ENCODE data around the gene NPS. TPM values are rescaled to one million over a fixed set of nuclear protein-coding genes. Genes with fewer than 3 reads are reported as not detected.

NPS gene, protein sequence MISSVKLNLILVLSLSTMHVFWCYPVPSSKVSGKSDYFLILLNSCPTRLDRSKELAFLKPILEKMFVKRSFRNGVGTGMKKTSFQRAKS
- not detected in 2 replicates for total RNA-seq

DNA sequence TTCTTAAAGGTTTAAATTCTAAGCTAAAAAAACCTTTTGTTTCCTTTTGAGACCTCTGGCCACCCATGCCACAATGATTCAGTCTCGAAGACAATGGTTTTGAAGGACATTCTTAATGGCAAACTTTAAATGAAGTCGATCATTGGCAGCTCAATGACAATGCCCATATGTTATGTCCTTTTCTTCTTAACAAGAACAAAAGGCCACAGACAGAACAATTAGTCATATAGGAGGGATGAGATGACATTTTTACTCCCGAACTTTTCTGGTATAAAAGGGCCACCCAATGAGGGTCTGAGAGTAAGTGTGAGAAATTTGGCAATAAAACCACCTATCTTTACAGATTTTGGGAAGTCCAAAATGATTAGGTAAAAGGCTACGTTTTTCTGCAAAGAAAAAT is at the start of gene NPS:
Gene NPS, plus strand, starts transcription at position 301 of the 400 bp plus-strand sequence. Its CDS starts 60 bp downstream, at position 361.
- intact Hi-C loops (cut with micrococcal nuclease), result no loop called here

DNA sequence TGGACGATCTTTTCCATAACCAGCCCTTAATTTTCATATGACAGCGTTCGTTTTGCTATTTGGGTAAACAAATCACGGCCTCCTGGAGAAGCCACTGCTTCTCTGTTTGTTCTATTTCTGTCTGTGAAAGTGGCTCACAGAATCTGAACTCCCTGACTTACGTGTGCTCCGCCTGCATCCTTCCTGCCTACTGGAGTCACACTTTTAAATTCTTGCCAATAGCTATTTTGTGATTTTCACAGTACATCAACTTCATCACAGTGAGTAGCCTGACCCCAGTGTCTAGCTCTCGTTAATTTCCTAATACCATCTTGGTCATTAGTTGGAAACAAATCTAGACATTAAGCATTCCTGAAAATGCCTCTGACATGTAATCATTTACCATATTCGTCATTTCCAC is 49.0 kb upstream of the NPS start:
- intact Hi-C loops (cut with micrococcal nuclease), result no loop called here

DNA sequence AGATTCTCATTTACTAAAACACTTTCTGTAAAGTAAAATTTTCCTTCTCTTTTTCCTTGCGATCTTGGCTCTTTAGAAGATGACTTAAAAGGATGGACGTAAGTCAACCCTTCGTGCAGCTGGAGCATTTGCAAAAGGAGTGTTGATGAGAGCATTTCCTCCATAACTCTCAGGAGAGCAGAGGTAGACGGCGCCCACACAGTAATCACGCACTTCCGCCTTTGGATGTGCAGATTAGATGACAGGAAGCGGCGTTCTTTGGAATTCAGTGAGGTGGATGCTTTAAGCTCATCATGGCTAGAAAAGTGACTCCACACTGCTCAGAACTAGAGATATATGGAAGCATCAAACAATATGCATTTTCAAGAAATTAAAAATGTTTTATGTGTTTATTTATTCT is 43.0 kb upstream of the NPS start:
- intact Hi-C loops (cut with micrococcal nuclease), result no loop called here

DNA sequence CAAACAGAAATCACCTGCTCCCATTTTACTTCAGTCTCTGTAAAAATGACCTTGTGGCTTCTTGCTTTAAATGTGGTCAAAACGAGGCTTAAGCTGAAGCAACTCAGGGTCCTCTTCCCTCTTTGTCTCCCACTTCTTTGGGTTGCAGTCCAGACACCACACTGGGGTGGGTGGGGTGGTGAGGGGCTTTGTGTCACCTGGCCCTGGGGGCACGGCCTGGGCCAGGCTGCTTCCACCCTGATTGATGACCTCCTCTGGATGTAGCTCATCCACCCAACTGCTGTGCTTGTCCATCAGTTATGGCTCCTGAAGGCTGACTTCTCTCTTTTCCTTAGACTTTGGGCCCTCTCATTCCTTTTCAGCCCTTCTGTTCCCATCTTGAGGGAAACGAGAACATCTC is 26.8 kb upstream of the NPS start:
- intact Hi-C loops (cut with micrococcal nuclease), result no loop called here

DNA sequence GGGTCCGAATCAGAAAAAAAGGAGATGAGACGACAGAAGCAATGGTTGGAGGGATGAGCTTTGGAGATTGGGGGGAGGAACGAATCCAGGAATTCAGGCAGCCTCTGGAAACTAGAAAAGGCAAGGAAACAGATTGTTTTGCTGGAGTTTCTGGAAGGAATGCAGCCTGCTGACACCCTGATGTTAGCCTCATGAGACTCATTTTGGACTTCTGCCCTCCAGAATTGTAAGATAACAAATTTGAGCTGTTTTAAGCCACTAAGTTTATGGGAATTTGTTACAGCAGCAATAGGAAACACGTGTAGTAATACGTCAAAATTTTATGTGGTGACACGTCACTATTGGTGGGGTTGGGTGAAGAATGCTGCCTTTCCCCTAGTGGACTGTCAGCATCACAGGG is 25.6 kb upstream of the NPS start:
- intact Hi-C loops (cut with micrococcal nuclease), result no loop called here

DNA sequence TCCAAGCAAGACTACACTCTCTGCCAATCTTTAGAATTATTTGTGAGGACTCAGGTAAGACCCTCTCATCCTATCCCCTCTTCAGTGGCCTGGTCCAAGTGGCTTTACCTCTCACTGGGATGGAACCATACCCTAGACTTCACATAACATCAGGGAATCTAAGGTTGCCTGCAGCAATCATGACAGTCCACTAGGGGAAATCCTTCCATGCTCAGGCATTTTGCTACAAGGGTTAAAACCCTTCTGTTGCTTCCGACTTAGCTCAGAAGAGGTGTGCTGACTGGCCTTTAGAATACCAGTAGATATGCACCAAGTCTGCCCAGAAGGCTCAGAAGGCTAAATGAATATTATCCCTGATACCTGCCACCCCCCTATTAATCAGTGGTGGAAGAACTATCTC is 24.9 kb upstream of the NPS start:
- intact Hi-C loops (cut with micrococcal nuclease), result no loop called here

DNA sequence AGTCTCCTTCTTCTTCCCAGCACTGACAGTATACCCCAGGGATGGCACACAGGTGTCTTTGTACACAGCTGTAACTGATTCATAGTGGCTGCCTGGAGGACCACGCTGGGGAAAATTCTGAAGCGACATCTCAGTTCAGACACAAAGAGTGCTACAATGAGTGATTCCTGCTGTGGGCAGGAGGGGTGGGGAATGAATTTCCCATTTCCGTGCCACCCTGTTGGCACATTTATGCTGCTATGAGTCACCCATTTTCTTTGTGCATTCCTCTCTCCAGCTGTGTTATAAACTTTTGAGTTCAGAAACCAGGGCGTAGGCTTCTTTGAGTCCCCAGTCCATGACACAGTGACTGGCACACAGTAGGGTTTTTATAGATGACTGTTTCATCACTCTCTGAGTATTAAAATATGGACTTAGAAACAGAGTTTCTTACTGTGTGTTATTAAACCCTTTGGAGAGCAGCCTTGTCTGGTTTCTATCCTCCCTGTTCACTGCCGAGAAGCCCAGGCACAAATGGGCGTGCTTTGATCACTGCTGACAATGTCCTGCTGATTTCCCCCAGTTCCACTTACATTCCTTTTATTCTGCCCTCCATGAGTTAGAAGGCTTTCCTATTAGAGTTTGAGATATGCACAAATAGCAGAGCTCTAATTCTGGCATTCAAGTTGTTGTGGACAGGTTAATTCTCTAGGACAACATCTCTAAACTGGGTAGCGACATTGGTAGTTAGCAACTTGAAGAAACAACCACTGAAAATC is 24.0 kb upstream of the NPS start:
- intact Hi-C loops (cut with micrococcal nuclease), result no loop called here

DNA sequence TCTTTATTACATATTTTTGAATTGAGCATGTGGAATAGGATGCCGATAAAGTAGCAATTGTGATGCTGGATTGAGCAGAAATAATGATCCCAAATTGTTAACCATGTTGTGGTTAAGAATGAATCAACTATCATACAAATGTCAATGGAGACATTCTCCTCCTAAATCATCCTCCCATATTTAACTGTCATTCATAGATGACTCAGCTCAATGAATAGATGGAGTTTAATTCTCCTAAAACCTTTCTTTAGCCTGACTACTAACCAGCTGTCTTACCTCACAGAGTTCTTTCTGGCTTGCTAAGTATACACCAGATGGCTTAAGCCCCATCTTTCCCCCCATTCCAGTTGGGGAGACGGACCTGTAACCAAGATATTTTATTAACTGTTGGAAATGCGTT is 23.4 kb upstream of the NPS start:
- intact Hi-C loops (cut with micrococcal nuclease), result no loop called here

DNA sequence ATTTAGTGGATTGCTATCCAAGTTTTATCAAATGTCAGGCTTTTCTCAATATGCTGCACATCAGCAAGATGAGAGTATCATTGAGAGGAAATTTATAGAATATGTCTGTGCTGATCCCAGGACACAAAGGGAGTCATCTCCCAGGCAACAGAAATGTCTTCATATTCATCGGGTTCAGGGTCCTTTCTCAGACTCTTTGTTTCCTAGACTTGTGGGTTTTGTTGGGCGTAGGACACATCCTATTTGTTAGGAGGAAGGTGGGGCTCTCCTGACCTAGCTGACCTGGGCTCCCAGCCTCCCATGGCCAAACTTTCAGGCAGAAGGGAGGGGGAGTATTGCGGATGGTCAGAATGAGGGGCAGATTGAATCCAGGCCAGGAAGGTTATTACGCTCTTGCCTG is 22.9 kb upstream of the NPS start:
- intact Hi-C loops (cut with micrococcal nuclease), result no loop called here

DNA sequence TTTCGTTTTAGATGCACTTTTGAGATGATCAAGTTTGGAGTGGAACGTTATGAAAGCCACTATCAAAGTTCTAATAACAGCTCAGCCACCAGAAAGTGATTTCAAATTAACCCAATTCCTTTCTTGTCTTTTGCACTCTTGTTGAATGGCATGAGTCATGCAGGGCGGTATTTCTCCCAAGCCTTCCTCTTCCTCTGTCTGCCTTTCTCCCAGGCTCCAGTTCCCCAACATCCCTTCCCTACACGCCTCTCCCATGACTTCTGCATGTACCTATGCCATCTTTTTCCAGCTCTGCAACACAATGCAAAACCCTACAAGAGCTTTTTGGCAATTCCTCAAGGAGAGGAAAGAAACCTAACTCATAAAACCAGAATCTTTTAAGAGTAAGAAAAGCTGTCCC is 21.8 kb upstream of the NPS start:
- intact Hi-C loops (cut with micrococcal nuclease), result no loop called here

DNA sequence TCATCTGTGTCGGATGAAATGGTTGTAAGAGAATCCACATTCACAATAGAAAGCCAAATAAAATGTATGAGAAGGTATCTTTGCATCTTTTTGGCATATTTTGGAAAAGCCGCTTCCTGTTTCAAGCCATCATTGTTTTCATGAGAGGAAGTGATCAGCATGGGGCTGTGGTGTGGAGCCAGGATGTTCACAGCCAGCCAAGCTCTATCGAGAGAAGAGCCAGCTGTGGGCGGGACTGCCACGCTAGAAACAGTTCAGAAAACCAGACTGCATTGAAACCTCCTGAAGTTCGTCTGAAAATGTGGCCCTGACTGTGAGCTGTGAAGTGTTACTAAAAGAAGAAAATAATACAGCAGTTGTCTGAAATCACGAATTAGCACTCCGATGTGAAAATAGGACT is 21.2 kb upstream of the NPS start:
- intact Hi-C loops (cut with micrococcal nuclease), result no loop called here

DNA sequence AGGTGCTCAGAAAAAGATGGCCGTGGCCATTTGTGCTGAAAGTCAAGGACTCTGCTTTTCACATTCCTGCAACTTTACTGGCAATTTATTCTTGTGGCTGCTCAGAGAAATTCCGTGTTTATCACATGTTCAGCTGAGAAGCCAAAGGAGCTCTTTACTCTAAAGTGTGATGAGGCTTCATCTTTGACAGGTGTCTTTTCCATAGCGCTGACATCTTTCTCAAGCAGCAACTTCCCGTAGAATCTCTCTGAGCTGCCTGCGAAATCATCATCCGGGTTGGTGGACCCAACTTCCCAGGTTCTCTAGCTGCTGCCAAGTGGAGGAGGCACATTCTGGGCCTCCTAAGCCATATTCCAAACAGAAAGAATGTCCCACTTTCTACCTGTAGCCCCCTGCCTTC is 16.9 kb upstream of the NPS start:
- intact Hi-C loops (cut with micrococcal nuclease), result no loop called here

DNA sequence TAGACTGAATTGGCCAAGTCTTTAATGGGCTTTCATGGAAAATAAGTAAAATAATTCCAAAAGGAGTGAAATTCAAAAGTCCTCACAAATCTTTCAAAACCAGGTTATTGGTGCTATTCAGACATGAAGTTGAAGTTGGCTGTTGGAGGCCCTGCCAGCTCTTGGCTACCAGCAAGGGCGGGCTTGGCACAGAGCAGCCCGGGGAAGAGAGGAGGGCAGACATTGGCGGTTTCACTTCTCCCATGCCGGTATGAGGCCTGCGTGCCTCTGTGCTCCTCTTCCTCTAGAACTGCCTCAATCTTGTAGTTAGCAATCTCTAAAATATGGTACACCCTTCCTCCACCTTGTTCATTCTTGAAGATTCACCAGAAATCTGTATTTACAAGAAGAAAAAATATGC is 16.4 kb upstream of the NPS start:
- intact Hi-C loops (cut with micrococcal nuclease), result no loop called here

DNA sequence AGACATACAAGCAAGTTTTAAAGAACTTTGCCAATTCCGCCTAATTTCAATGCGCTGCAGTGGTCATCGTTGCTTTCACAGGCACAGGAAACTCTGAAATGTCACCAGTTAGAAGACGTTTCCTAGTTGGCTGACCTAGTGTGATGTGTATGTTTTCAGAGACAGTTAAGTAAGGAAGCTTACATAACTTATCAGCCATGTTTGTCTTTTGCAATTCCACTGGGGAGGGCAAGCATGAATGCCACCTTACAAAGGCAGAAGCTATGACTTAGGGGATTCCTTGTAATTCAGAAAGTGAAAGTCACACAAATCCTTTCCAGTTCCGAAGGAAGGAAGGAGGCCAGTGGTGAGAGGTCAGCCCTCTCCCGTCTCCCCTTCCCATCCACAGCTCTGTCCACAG is 15.0 kb upstream of the NPS start:
- intact Hi-C loops (cut with micrococcal nuclease), result no loop called here

DNA sequence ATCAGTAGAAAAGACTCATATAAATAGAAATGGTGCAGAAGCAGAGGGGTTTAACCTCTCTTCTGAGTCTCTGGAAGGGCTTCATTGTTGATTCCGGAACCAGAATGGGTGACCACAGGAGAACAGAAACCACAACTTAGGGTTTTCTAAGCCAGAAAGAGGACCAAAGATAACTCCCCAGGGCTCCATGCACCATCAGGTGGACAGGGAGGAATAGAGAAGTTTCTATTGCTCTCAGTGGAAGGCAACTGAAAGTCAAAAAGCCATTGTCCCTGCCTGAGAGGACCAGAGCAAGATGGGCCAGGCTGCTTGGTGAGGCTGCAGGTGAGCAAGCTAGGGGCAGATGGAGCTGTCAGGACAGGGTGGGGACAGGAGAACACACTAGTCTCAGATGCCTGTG is 14.6 kb upstream of the NPS start:
- intact Hi-C loops (cut with micrococcal nuclease), result no loop called here

DNA sequence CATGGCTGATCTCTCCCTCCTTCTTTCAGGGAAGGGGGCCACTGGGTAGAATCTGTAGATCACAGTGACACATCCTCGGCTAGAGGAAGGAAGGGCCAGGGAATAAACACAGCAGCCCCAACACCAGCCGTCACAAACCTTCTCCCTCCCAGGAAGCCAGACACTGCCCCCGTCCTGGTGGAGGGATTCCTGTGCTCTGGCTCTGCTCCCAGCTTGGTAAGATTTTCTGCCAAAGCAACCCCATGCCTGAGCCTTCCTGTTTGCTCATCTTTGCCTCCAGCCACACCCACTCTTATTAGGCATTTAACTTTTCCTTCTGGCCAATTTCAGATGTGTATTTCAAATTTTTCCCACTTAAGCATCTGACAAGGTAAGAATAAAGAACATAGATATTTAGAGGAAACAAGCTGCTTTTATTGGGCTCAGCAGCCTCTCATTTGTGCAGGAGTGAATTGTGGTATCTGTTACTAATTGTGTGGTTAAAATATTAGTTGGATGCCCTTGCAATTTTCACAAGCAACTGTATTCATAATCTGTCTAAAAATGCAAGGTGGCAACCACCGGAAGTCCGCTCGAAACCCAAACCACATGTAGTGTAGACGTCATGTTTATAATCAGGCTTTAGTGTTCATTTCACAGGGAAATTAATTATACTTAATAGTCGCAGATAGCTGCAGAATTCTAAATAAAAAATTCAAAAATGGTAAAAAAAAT is 13.2 kb upstream of the NPS start:
- intact Hi-C loops (cut with micrococcal nuclease), result no loop called here

DNA sequence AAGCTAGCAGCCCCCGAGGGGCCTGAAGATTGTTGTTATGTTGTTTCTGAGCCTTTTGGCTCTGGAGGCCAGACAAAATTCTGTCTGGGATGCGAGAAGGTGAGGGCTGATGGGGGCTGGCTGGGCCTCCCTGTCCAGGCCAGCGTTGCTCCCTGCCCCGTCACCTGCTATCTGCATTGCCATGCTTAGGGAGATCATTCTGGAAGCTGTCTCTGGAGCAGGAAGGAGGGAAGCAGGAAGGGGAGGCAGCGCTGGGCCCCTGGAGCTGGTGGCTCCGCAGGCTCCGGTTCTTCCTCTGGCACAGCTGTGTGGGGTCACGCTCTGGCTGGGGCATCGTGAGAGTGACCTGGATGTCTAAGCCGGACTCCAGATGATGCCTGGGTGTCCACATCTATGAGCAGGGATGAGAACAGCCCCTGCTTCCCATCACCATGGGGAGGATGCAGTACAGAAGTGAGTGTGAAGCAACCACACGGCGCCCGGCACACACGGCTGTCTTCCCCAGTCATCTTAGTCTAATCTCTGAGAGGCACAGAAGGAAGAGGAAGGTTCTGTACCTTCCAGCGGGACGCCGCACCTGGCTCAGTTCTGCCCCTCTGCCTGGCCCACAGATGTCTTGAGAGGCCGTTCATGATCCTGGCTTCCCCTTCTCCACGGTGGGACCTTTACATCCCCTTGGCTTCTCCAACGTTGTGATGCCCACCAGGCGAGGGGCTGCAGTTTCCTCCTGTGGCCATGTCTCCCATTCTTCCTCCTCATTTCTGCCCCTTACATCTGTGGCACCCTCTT is 11.9 kb upstream of the NPS start:
- intact Hi-C loops (cut with micrococcal nuclease), result no loop called here

DNA sequence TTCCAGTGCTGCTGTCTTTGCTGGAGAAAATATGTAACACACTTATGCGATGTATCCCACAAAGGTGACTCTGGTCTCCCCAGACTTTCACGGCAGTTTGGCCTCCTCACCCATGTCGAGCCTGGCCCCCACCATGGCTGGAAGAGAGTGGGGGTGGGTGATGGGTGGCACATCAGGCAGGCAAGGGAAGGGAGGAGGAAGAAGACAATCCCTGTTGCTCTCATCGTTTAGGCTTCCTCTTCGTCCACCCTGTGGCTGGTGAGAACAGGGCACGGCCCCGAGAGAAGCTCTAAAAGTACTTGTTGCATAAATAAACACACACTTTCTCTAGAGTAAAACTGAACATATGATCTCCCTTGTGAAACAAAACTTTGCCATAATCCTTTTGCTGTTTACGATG is 11.2 kb upstream of the NPS start:
- intact Hi-C loops (cut with micrococcal nuclease), result no loop called here

DNA sequence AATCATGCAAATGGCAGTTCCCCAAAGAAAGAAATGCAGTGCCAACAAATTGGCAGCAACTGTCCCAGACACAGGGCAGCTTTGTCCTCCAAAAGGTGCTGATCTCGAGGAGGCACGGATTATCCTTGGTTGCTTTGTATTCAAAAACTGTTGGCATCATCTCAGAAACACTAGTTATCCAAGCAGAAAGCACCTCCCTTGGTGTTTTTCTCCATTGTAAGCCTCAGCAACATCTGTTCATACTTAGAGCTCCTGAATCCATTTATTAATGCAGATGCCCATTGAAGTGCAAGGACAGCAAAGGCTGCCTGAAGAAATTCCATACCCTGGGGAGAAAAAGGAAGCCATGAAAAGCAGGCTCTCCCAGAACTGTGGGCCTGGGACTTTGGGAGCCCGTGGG is 1.1 kb upstream of the NPS start:
- intact Hi-C loops (cut with micrococcal nuclease), result no loop called here

DNA sequence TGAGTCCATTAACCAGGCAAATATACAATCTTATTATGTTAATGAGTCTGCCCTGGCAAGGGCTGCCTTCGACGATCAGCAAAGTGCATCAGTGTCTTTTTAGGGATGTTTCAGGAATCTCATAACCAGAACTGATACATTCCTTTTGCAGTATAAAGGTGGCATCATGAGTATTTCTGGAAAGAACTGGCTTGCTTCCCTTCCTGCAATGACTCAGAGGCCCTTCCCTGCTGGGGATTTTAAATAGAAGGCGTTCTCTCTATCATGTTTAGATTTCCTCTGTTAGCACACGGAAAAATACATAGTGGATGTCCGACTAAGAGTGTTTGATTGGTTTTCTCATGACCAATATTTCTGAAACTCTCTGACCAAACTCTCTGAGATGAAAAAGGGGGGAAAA is 1.8 kb downstream of the NPS start:
- intact Hi-C loops (cut with micrococcal nuclease), result no loop called here

DNA sequence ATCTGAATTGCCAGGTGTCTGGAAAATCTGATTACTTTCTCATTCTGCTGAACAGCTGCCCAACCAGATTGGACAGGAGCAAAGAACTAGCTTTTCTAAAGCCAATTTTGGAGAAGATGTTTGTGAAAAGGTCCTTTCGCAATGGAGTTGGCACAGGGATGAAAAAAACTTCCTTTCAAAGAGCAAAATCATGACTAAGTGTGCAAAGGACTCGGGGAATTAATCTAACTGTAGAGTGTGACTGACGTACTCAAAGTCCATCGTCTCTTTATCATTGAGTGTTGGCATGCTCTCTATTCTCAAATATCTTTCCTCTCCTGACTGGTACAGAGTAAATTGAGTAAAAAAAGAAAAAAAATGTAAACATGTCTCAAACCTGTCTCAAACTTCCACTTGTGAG is 3.3 kb downstream of the NPS start:
- intact Hi-C loops (cut with micrococcal nuclease), result no loop called here

DNA sequence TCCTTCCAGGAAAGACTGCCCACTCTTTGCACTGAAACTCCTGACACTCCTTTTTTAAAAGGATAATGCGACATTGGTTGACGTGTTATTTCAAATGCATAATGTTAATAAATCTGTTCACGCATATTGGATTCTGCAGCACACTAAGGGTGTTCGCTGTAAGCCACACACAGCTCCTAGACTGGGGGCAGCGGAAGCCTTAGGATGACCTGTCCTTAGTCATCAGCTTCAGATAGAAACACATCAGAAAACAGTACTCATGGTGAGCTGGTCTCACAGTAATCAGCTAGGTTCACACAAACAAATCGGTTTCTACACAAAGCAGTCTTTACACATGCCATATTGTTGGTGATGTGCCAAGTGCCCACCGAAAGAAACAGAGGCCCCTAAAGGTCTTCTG is 4.3 kb downstream of the NPS start:
- intact Hi-C loops (cut with micrococcal nuclease), result no loop called here
